Activated CD8-positive, alpha-beta memory T cell treated with anti-CD3 and anti-CD28 coated beads, Interleukin-2, amount 50 U/mL, for 4 hours (primary cell): ENCODE data around the gene SLC25A6.
A peak's percentile ranks its signal among the peaks of the same experiment; 100 is the strongest.

Experiments used
- DNase-seq: peaks from one replicate; pipeline ENCODE4 v3.0.0-alpha.2; 2020

SLC25A6 gene

GRCh38 chrX:1391707-1392375 lies at the start of gene SLC25A6:
Gene SLC25A6 (minus strand): TSS chrX:1392113. CDS start chrX:1392009, 104 bp downstream.
- DNase-seq, result peak; percentile 100

- DNase-seq, result peak; percentile 4
Observed at GRCh38 chrX:1440506-1440905, 48.6 kb upstream of the SLC25A6 start.

GRCh38 chrX:1435241-1435895 lies 43.5 kb upstream of the SLC25A6 start:
- peak; percentile 13 for DNase-seq

- no peak for DNase-seq
Observed at GRCh38 chrX:1434871-1435240, 42.9 kb upstream of the SLC25A6 start.

GRCh38 chrX:1433646-1434357 lies 41.9 kb upstream of the SLC25A6 start:
- no peak for DNase-seq

GRCh38 chrX:1430451-1430850 lies 38.5 kb upstream of the SLC25A6 start:
- DNase-seq, result no peak

GRCh38 chrX:1427756-1428155 lies 35.8 kb upstream of the SLC25A6 start:
- peak; percentile 7 for DNase-seq

- peak; percentile 11 for DNase-seq
Observed at GRCh38 chrX:1426321-1426720, 34.4 kb upstream of the SLC25A6 start.

GRCh38 chrX:1425381-1425780 lies 33.5 kb upstream of the SLC25A6 start:
- peak; percentile 5 for DNase-seq

GRCh38 chrX:1424147-1424851 lies 32.4 kb upstream of the SLC25A6 start:
- peak; percentile 1 for DNase-seq

GRCh38 chrX:1423215-1423614 lies 31.3 kb upstream of the SLC25A6 start:
- DNase-seq, result peak; percentile 7

GRCh38 chrX:1422135-1422465 lies 30.2 kb upstream of the SLC25A6 start:
- peak; percentile 0 for DNase-seq

- peak; percentile 4 for DNase-seq
Observed at GRCh38 chrX:1421433-1422134, 29.7 kb upstream of the SLC25A6 start.

- DNase-seq, result peak; percentile 6
Observed at GRCh38 chrX:1420371-1420770, 28.5 kb upstream of the SLC25A6 start.

GRCh38 chrX:1419545-1420355 lies 27.8 kb upstream of the SLC25A6 start:
- peak; percentile 11 for DNase-seq

- peak; percentile 13 for DNase-seq
Observed at GRCh38 chrX:1418901-1419544, 27.1 kb upstream of the SLC25A6 start.

- peak; percentile 12 for DNase-seq
Observed at GRCh38 chrX:1417921-1418771, 26.2 kb upstream of the SLC25A6 start.

GRCh38 chrX:1416965-1417760 lies 25.2 kb upstream of the SLC25A6 start:
- DNase-seq, result peak; percentile 5

- peak; percentile 1 for DNase-seq
Observed at GRCh38 chrX:1416327-1416784, 24.4 kb upstream of the SLC25A6 start.
